ENCODE data around the gene ENGASE.
"Not testable (repeated sequence)": the region's sequence is repeated elsewhere in the genome, so short reads cannot be mapped to it uniquely, and the experiment has no call there.

ENGASE gene

DNA sequence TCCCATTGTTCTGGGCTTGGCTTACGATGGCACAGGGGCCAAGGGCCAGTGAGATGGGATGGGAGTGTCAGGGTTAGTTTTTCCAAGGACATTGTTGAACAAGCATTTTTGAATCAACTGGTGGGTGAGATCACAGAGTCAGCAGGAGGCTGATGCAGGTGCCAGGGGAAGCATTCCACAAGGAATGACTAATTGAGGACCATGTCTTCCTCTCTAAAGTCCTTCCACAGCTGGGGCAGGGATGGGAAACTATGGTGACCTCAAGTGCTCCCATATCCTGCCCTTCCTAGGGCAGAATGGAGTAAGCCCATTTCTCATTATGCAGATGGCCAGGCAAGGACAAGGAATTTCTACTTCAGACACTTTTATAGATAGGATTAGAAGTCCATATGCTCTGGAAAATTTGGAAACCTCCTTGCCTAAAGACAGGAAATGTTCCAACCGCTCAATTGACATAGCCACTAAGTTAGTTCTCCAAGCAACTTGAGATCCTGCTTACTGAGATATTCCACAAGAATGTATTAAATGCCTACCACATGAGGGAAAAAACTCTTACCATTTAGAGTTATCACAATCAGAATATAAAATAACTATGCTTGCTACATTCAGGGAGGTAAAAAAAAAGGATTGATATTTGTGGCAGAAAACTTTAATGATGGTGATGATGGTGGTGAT is 21.2 kb upstream of the ENGASE start:
- no peak for DNase-seq (ENCODE audit: low read depth in 3 of 3)

DNA sequence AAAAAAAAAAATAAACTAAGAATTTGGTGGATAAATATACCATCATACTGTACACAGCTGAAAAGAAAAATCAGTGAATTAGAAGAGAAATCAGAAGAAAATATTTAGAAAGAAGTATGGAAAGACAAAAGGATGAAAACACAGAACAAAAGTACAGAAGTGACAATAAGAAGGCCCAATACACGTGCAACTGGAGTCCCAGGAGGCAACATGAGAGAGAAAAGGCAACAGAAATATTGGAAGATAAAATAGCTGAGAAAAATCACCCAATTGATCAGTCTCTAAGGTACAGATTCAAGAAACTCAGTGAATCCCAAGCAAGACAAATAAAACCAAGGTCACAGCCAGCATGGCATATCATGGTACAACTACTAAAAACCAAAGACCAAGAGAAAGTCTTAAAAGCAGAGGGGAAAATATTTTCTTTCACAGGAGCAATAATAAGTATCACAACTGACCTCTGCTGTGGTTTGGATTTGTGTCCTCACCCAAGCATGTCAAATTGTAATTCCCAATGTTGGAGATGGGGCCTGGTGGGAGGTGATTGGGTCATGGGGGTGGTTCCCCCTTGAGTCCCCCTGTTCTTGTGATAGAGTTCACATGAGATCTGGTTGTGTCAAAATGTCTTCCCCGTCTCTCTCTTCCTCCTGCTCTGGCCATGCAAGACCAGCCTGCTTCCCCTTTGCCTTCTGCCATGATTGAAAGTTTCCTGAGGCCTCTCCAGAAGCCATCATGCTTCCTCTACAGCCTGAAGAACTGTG is 20.2 kb upstream of the ENGASE start:
- DNase-seq (ENCODE audit: low read depth in 3 of 3) = no peak

DNA sequence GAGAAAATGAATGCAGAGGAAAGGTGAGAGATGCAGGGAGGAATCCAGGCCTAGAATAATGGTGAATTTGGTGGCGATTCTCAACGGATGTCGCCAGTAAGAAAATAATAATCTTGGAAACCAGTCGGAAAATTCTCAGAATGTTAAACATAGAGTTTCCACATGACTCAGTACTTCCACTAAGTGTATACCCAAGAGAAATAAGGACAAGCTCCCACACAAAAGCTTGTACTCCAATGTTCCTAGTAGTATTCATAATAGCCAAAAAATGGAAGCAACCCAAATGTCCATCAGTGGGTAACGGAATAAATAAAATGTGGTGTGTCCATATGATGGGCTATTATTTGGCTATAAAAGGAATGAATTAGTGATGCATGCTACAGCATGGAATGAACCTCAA is 19.4 kb upstream of the ENGASE start:
- no peak for DNase-seq (ENCODE audit: low read depth in 3 of 3)

DNA sequence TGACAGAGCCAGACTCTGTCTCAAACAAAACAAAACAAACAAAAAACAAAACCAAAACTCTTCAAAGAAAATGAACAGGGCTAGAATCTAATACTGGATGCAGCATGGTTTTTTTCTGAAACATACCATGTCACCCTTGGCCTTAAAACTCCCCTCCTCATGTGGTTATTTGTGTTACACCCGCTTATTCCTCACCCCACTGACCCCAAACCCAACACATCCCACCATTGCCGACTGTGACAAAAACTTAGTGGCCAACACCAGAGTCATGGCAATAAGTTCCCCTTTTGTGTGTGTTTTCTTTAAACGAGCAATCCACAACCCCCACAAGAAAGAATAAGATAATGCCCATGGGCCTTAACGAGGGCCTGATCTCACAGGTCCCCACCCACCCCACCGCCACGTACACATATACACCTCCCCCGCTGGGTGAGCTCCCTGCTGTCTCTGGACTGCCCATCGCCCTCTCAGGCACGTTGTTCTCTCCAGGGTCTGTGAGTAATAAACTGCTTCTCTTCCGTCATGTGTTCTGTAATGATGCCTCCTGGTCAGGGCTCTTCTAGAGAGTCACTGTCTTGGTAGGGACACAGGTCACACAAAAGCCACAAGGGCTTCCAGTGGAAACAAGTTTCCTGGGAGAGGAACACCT is 16.8 kb upstream of the ENGASE start:
- no peak for DNase-seq (ENCODE audit: low read depth in 3 of 3)

DNA sequence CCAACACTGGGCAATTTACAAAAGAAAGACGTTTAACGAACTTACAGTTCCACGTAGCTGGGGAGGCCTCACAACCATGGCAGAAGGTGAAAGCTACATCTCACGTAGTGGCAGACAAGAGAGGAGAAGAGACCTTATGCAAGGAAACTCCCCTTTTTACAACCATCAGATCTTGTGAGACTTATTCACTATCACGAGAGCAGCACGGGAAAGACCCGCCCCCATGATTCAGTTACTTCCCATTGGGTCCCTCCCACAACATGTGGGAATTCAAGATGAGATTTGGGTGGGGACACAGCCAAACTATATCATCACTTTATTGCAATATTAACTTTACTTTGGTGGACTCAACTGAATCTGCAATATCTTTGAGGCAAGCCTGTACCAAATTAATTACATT is 11.9 kb upstream of the ENGASE start:
- DNase-seq (ENCODE audit: low read depth in 3 of 3) = no peak

DNA sequence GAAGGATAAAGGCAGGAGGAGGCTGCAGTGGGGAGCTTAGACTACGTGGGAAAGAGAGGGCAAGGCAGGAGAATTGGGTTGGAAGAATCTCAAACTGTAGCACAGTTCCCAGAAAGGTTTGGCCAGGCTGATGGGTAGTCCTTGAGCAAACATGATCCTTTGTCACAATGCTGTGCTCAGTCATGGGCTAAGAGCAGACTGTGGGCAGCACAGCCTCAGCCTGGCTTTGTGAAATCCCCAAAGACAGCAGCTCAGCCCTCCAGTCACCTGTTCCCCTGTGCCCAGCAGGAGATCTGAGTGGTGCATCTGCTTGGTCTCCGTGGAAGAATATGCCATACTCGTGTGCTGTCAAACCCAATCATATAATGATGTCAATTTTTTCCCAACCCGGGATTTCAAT is 10.6 kb upstream of the ENGASE start:
- no peak for DNase-seq (ENCODE audit: low read depth in 3 of 3)

DNA sequence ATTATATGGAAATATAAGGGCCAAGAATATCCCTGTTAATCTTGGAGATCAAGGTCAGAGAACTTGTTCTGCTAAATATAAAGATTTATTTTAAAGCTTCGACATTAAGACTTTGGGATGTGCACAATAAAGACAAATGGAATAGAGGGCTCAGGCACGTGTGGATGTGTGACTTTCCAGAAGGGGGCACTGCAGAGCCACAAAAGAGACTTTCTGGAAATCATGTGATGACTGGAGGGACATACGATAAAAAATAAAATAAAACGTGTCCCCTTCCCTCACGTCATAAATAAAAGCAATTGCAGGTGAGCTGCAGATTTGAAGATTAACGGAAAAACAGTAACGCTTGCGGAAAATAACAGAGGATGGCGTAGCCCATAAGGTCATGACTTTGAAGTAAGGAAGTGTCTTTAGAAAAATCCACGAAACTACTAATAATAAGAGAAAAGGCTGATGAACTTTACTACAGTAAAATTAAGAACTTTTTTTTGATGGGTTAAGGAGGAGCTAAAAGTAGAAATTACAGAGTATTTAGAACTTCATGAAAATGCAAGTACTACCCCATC is 9.4 kb upstream of the ENGASE start:
- DNase-seq (ENCODE audit: low read depth in 3 of 3) = peak; percentile 30 to 64 (median 41)

DNA sequence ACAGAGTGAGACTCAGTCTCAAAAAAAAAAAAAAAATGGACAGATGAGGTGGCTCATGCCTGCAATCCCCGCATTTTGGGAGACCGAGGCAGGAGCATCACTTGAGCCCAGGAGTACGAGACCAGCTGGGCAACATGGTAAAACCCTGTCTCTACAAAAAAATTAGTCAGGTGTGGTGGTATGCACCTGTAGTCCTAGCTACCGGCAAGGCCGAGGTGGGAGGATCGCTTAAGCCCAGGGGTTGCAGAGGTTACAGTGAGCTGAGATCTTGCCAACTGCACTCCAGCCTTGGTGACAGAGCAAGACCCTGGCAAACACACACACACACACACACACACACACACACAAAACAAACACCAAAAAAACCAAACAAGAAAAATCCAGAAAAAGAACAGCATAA is 7.7 kb upstream of the ENGASE start:
- DNase-seq (ENCODE audit: low read depth in 3 of 3) = no peak

DNA sequence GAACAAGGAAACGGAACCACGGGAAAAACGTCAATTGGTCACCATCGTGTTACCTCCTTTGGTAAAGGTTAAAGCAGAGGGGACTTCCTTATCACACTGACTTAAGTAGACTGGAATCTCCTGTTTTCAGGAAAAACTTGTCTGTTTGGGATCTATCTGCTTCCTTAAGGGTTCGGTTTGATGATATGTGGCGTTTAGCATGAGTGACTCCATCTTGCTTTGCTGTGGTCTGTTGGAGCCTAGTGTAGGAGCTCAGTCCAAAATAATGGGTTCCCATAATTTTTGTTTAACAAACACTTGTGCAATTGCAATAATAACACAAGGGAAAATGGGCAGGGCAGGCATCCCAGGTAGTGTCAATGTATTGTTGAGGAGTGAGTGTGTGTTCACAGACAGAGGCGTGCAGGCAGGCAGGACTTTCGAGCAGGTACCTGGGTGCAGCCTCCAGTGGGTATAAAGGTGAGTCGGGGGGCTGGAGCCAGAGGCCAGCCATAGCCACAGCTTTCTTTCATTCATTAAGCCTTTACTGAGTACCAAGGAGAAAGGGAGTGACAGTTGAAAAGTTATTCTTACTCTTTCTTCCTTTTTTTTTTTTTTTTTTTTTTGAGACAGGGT is 4.3 kb upstream of the ENGASE start:
- no peak for DNase-seq (ENCODE audit: low read depth in 3 of 3)

DNA sequence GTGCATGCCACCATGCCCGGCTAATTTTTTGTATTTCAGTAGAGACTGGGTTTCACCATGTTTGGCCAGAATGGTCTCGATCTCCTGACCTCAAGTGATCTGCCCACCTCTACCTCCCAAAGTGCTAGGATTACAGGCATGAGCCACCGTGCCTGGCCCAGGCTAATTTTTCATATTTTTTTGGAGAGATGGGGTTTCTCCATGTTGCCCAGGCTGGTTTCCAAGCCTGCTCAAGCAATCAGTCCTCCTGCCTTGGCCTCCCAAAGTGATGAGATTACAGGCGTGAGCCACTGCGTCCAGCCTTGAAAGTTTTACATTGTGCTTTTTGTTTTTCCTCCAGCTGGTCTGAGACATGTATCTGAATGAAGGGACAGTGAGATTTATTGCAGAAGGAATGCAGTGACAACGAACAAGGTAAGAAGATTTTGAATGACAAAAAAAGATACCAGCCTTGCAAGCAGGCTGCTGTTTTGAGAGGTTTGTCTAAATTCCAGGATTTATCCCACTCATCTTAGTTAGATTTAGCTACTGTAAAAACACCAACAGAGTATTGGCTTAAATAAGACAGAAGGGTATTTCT is 3.4 kb upstream of the ENGASE start:
- DNase-seq (ENCODE audit: low read depth in 3 of 3) = no peak

DNA sequence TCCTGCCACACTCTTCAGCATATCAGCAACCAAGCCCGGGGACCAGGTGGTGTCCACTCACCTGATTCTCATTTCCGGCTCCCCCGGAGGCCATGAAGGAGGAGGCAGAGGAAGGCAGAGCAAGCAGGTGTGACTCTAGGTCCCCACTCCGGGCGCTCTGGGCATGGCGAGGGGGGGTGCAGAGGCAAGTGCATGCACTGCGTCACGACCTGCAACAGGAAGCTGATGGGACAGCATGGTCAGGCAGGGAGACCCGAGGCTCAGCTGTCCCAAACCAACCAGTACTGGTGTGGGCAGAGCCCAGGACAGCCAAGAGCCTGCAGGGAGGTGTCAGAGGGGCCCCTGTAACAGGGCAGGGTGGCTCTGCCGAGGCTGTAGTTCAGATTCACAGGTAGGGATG is 2.1 kb upstream of the ENGASE start:
- no peak for DNase-seq (ENCODE audit: low read depth in 3 of 3)

DNA sequence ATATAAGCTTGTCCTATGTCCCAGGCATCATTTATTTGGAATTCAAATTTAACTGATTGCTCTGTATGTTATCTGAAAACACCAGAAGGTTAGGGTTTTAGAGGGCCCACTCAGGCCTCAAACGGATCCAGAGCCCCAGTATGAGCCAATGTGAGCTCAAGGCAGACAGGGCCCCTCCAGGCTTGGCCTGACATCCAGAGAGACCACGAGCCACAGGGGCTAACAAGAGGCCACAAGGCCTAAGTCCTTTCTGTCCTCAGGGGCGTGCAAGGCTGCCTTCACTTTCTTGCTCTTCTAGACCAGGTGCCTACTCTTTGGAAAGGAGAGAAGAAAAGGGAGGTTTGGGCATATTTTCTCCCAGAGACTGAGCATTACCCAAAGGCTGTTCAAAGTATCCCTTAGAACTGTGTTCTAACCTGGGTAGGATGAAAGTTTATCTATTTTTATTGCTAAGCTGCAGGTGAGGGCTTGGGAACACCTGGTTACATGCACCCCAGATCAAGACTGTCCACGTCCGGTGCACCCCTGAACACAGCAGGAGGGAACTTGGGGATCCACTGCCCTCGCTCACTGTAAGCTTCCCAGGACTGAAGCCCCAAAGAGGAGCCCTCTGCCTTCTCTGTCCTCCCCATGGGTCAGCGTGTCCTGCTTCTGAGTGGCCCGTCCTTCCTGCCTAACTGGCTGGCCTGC is 1.5 kb upstream of the ENGASE start:
- no peak for DNase-seq (ENCODE audit: low read depth in 3 of 3)

DNA sequence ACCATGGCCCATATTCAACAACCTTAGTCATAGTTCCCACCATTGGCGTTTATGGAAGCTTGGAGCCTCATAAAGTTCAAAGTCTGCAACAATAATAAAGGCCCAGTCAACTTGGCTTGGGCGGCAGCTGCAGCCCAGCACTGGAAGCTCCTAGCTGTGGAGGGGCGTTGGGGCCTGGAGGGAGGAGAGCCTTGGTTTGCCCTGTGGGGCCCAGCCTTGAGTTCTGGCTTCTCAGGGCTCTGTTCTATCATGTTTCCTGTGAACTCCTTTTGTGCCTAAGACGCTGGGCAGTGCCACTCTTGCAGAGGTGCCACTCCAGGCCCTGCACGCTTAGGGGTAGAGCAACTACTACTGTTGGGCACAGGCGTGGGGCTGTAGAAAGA is 927 bp upstream of the ENGASE start:
- DNase-seq (ENCODE audit: low read depth in 3 of 3) = no peak

DNA sequence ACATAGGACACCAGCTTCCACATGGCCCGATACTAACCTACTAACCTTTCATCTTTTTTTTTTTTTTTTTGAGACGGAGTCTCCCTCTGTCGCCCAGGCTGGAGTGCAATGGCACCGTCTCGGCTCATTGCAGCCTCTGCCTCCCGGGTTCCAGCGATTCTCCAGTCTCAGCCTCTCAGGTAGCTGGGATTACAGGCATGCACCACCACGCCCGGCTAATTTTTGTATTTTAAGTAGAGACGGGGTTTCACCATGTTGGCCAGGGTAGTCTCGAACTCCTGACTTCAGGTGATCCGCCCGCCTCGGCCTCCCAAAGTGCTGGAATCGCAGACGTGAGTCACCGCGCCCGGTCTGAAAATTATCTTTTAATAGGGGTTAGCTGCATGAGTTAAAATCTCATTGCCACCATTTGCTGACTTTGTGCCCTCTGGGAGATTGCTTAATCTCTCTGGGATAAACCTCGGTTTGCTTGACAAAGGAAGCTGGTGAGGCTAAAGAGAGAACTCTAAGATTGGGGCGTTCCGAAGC is 439 bp upstream of the ENGASE start:
- not testable (repeated sequence) for DNase-seq (ENCODE audit: low read depth in 3 of 3)

DNA sequence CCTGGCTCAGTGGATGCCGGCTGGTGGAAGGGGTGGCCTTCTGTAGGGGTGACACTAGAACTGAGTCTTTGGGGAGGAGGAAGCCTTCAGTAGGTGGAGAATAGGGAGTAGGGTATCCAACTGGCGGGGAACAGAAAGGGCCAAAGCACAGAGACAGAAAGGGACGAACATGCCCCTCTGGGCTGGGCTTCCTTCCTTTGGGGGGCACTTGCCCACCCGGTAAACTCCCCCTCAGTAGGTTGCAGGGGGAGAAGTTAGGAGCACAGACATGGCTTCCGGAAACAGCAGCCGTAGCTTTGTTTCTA is 774 bp downstream of the ENGASE start:
- DNase-seq (ENCODE audit: low read depth in 3 of 3) = no peak

DNA sequence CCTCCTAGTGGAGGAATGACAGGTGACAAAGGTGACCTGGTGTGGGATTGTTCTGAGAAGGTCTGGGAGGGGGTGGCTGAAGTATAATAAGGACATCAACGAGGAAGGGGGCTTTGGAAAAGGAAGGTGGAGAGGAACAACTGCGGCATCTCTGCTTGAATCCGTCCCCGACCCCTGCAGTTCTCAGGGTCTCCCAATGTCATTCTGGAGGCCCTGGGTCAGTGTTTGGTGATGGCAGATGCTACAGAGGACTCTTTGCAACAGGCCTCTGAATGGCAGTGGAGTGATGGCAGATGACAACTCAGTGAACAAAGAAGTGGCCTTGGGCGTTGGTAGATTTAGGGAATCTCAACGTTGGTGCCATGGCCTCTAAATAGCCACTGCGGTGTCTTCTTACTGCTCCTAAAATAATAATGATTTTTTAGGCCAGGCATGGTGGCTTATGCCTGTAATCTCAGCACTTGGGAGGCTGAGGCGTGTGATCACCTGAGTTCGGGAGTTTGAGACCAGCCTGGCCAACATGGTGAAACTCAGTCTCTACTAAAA is 1.3 kb downstream of the ENGASE start:
- DNase-seq (ENCODE audit: low read depth in 3 of 3) = no peak

DNA sequence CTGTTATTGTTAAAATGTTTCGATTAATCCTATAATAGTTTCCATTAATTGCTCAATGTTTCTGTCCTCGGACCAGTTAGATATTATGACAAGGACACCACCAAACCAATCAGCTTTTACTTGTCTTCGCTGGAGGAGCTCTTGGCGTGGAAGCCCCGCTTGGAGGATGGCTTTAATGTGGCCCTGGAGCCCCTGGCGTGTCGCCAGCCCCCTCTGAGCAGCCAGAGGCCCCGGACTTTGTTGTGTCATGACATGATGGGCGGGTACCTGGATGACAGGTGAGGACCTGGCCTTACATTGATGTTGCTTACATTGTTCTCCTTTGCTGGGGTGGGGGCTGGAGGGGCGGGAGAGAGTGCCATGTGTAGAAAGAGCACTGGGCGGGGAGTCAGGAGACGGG is 3.0 kb downstream of the ENGASE start:
- no peak for DNase-seq (ENCODE audit: low read depth in 3 of 3)

DNA sequence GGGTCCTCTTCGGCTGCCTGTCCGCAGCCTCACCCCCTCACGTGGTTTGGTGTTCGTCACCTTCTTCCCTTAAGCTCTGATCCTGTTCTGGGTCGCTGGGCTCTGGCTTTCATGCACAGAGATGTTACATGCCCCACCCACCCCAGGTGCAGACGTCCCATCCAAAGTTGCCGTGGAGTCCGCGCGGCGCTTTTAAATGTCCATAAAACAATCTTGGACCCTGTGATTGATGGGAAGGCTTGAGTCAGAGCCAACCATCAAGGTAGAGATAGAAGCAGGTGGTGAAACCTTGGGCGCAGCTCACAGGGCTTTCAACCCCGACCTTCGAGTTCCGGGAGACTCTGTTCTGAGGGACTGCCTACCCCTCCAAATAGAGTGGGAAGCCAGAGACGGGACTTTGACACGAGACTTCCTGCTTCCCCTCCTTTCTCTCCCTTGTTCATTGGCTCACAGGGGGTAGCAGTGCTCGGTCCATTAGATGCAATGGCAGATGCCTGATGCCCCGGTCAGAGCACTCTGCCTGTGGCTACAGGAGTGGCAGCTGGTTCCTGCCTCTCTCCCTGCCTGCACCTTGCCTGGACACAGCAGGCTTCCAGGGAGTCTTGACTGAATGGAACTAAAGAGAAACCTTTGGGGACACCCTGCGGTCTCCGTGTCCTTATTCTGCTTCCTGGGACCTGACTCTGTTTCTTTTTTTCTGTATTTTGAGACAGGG is 4.0 kb downstream of the ENGASE start:
- DNase-seq (ENCODE audit: low read depth in 3 of 3) = no peak

DNA sequence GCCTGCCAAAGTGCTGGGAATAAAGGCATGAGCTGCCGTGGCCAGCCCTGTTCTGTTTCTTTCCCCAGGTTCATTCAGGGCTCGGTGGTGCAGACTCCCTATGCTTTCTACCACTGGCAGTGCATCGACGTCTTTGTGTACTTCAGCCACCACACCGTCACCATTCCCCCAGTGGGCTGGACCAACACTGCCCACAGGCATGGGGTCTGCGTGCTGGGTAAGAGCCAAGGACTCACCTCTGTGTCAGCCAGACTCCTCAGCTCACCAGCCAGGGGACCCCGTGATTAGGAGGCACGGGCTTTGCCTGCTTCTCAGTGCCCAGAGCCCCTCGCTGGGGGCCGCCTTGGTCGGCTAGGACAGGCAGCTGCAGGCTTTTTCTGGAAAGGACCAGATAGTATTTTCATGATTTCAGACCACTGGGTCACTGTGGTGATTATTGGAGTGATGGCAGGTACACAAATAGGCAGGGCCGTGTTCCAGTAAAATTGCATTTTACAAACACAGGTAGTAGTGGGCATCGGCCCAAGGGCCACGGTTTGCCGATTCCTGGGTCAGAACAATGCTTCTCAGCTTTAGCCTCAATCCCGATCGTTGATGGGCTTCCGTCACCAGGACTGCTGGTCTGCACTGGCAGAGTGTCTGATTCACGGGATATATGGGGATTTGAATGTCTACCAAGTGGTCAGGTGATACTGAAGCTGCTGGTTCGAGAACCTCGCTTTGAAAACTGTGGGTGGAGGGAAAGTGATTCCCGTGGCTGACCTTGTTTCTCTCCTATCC is 5.0 kb downstream of the ENGASE start:
- DNase-seq (ENCODE audit: low read depth in 3 of 3) = no peak

DNA sequence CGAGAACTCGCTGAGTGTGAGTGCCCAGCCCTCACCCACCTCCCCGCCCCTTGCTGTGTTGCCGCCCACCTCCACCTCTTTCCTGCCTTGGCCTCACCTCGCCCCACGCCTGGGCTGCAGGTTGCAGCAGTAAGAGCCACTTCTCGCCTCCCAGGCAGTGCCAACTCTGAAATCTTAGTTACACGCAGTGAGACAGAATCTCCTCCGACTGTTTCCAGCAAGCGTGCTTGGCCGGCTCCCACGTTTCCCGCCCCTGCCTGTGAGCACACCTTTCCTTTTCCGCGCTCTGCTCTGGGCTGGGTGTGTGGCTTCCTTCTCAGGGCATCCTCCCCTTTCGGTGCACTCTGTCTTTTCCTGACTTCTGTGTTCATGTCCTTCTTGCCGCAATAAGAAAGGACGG is 5.7 kb downstream of the ENGASE start:
- DNase-seq (ENCODE audit: low read depth in 3 of 3) = no peak
